ENCODE results near the gene SMARCC2. TPM values are rescaled to one million over a fixed set of nuclear protein-coding genes. Genes with fewer than 3 reads are reported as not detected.
A peak's percentile ranks its signal among the peaks of the same experiment; 100 is the strongest.

The SMARCC2 gene
- total RNA-seq (20.3 TPM), polyA plus RNA-seq (25.9 TPM)
- long read RNA-seq, donor 1 = 0 reads
- long read RNA-seq, donor 2 = 0 reads
- long read RNA-seq, donor 3, full-length matches to known transcripts = 1 of 20 reads
- long read RNA-seq, donor 3, partial matches to known transcripts = 19 of 20 reads
- long read RNA-seq, donor 3, other reads (novel, unspliced or antisense) = 0 of 20 reads
- long read RNA-seq, donor 4, full-length matches to known transcripts = 1 of 1 reads
- long read RNA-seq, donor 4, partial matches to known transcripts = 0 of 1 reads
- long read RNA-seq, donor 4, other reads (novel, unspliced or antisense) = 0 of 1 reads
- long read RNA-seq, donor 5, full-length matches to known transcripts = 2 of 30 reads
- long read RNA-seq, donor 5, partial matches to known transcripts = 28 of 30 reads
- long read RNA-seq, donor 5, other reads (novel, unspliced or antisense) = 0 of 30 reads
- long read RNA-seq, donor 6, full-length matches to known transcripts = 6 of 6 reads
- long read RNA-seq, donor 6, partial matches to known transcripts = 0 of 6 reads
- long read RNA-seq, donor 6, other reads (novel, unspliced or antisense) = 0 of 6 reads
- long read RNA-seq, donor 7, full-length matches to known transcripts = 5 of 10 reads
- long read RNA-seq, donor 7, partial matches to known transcripts = 5 of 10 reads
- long read RNA-seq, donor 7, other reads (novel, unspliced or antisense) = 0 of 10 reads
- long read RNA-seq, donor 8 = 0 reads
- long read RNA-seq, donor 9, full-length matches to known transcripts = 1 of 1 reads
- long read RNA-seq, donor 9, partial matches to known transcripts = 0 of 1 reads
- long read RNA-seq, donor 9, other reads (novel, unspliced or antisense) = 0 of 1 reads
- long read RNA-seq, donor 10, partial matches to known transcripts = 13 of 13 reads
- long read RNA-seq, donor 10, other reads (novel, unspliced or antisense) = 0 of 13 reads

DNA sequence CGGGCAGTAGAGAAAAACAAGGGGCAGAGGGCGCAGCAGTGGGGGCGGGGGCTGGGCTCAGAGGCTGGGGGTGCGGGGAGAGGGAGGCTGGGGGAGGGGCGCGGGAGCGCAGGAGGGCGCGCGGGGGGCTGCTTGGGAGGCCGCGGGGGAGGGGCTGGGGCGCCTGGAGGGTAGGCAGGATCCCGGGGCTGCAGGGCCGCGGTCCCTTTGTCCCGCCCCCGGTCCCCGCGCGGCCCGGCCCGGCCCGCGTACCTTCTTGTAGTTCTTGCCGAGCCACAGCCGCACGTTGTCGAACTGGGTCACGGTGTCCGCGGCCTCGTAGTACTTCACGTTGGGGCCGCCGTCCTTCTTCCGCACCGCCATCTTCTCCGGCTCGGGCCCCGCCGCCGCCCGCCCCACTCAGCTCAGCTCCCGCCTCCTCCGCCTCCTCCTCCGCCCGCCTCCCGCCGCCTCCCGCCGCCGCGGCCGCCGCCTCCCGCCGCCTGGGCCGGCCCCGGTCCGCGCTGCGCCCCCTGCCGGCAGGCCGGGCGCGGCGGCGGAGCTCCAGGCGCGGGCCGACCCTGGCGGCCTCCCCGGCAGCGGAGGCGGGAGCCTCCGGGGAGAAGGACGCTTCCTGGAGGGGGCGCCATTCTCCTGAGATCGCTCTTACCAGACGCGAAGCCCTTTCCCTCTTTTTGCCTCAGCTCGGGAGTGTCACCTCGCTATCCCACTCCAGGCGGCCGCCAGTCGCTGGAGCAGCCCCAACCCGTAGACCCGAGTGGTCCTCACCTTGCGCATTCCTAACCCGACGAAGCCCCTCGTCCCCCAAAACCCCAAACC is at the start of gene SMARCC2:
Gene SMARCC2, minus strand, starts transcription at position 385 of the 819 bp plus-strand sequence. Its CDS starts 22 bp downstream, at position 363.
- peak in 8 of 9 donors; percentile 68 to 90 (median 80) for DNase-seq (ENCODE audit: low read depth in 6 of 9, low spot score in 9 of 9)
- Histone ChIP-seq H3K9me3 (ENCODE audit: control insufficient read depth in 2 of 2, insufficient read depth in 1 of 2, low read length in 1 of 2) (no peaks in the 10 kb centered on the region), H3K27ac (ENCODE audit: low read depth in 1 of 2, low read length in 1 of 2) (peak within 1 kb of the TSS; percentile 94), H3K27me3 (ENCODE audit: control insufficient read depth in 2 of 2, insufficient read depth in 1 of 2, low read length in 1 of 2) (no peaks in the 10 kb centered on the region), H3K36me3 (ENCODE audit: control insufficient read depth in 2 of 2, insufficient read depth in 2 of 2, low read length in 1 of 2) (peaks cover 20 to 31% of the 10 kb centered on the region in 2 donors), H3K4me3 (ENCODE audit: low read length in 2 of 2) (peak within 1 kb of the TSS; percentile 93 to 95), H3K4me1 (ENCODE audit: control insufficient read depth in 2 of 2, insufficient read depth in 2 of 2, low read length in 2 of 2) (peaks cover 20 to 26% of the 10 kb centered on the region in 2 donors)
- under 1% methylated on average over 92 of the region's 93 CpGs for WGBS

DNA sequence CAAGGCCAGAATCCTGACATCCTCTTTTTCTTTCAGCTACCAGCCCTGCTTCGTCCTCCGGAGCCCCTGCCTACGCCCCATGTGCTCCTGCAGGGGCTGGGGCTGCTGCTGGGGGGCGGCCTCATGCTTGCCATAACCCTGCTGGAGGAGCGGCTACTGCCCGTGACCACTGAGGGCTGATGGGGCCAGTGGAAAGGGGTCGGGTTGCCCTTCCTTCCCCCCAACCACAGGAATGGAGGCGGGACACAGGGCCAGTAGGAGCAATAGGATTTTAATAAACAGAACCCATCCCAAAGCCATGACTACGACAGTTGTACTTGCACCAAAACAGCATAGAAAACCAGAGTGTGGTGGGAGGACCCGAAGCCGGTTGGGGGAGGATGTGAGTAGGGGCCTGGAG is 48.3 kb upstream of the SMARCC2 start:
- WGBS = 94% methylated on average over 11 of the region's 11 CpGs
- no peak overlapping the region for H3K4me3 ChIP-seq (ENCODE audit: low read length in 2 of 2)
- peaks cover 50 to 62% of the 10 kb centered on the region in 2 donors for H3K36me3 ChIP-seq (ENCODE audit: control insufficient read depth in 2 of 2, insufficient read depth in 2 of 2, low read length in 1 of 2)
- H3K27ac ChIP-seq (ENCODE audit: low read depth in 1 of 2, low read length in 1 of 2) = no peak overlapping the region
- H3K27me3 ChIP-seq (ENCODE audit: control insufficient read depth in 2 of 2, insufficient read depth in 1 of 2, low read length in 1 of 2) = no peaks in the 10 kb centered on the region
- DNase-seq (ENCODE audit: low read depth in 6 of 9, low spot score in 9 of 9) = no peak
- no peaks in the 10 kb centered on the region for H3K4me1 ChIP-seq (ENCODE audit: control insufficient read depth in 2 of 2, insufficient read depth in 2 of 2, low read length in 2 of 2)
- no peaks in the 10 kb centered on the region for H3K9me3 ChIP-seq (ENCODE audit: control insufficient read depth in 2 of 2, insufficient read depth in 1 of 2, low read length in 1 of 2)

GRCh38 chr12:56236985-56237384 is 47.7 kb upstream of the SMARCC2 start:
- Histone ChIP-seq H3K9me3 (ENCODE audit: control insufficient read depth in 2 of 2, insufficient read depth in 1 of 2, low read length in 1 of 2) (no peaks in the 10 kb centered on the region), H3K27me3 (ENCODE audit: control insufficient read depth in 2 of 2, insufficient read depth in 1 of 2, low read length in 1 of 2) (no peaks in the 10 kb centered on the region), H3K36me3 (ENCODE audit: control insufficient read depth in 2 of 2, insufficient read depth in 2 of 2, low read length in 1 of 2) (peaks cover 44 to 56% of the 10 kb centered on the region in 2 donors), H3K27ac (ENCODE audit: low read depth in 1 of 2, low read length in 1 of 2) (no peak overlapping the region), H3K4me1 (ENCODE audit: control insufficient read depth in 2 of 2, insufficient read depth in 2 of 2, low read length in 2 of 2) (no peaks in the 10 kb centered on the region), H3K4me3 (ENCODE audit: low read length in 2 of 2) (no peak overlapping the region)
- 90% methylated on average over 5 of the region's 5 CpGs for WGBS
- DNase-seq (ENCODE audit: low read depth in 6 of 9, low spot score in 9 of 9) = no peak

GRCh38 chr12:56236091-56236490 is 46.8 kb upstream of the SMARCC2 start:
- H3K36me3 ChIP-seq (ENCODE audit: control insufficient read depth in 2 of 2, insufficient read depth in 2 of 2, low read length in 1 of 2) = peaks cover 35 to 47% of the 10 kb centered on the region in 2 donors
- H3K27me3 ChIP-seq (ENCODE audit: control insufficient read depth in 2 of 2, insufficient read depth in 1 of 2, low read length in 1 of 2) = no peaks in the 10 kb centered on the region
- DNase-seq (ENCODE audit: low read depth in 6 of 9, low spot score in 9 of 9) = no peak
- no peaks in the 10 kb centered on the region for H3K9me3 ChIP-seq (ENCODE audit: control insufficient read depth in 2 of 2, insufficient read depth in 1 of 2, low read length in 1 of 2)
- no peak overlapping the region for H3K27ac ChIP-seq (ENCODE audit: low read depth in 1 of 2, low read length in 1 of 2)
- no peaks in the 10 kb centered on the region for H3K4me1 ChIP-seq (ENCODE audit: control insufficient read depth in 2 of 2, insufficient read depth in 2 of 2, low read length in 2 of 2)
- WGBS = 99% methylated on average over 6 of the region's 6 CpGs
- H3K4me3 ChIP-seq (ENCODE audit: low read length in 2 of 2) = no peak overlapping the region

DNA sequence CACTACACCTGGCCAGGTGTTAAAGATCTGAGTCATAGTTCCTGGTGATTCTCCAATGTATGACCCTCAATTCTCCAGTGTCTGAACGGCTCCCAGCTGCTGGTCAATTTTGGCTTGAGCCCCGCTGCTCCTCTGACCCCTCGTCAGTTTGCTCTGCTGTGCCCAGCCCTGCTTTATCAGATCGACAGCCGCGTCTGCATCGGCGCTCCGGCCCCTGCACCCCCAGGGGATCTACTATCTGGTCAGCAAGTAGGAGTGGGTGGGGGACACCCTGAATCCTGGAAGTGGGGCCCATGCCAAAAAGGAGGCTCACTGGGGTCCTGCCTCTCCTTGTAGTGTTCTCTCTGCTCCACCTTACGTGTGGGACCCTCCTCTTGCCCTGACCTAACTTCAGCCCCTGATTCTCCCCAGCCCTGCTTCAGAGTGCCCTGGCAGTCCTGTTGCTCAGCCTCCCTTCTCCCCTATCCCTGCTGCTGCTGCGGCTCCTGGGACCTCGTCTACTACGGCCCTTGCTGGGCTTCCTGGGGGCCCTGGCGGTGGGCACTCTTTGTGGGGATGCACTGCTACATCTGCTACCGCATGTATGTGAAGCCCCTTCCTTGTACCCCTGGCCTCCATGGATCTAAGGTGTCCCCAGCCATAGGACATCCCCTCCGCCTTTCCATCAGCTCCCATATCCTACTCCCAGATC is 45.6 kb upstream of the SMARCC2 start:
- Histone ChIP-seq H3K4me3 (ENCODE audit: low read length in 2 of 2) (no peak overlapping the region), H3K9me3 (ENCODE audit: control insufficient read depth in 2 of 2, insufficient read depth in 1 of 2, low read length in 1 of 2) (no peaks in the 10 kb centered on the region), H3K27ac (ENCODE audit: low read depth in 1 of 2, low read length in 1 of 2) (no peak overlapping the region), H3K4me1 (ENCODE audit: control insufficient read depth in 2 of 2, insufficient read depth in 2 of 2, low read length in 2 of 2) (no peaks in the 10 kb centered on the region), H3K36me3 (ENCODE audit: control insufficient read depth in 2 of 2, insufficient read depth in 2 of 2, low read length in 1 of 2) (peaks cover 23 to 35% of the 10 kb centered on the region in 2 donors), H3K27me3 (ENCODE audit: control insufficient read depth in 2 of 2, insufficient read depth in 1 of 2, low read length in 1 of 2) (no peaks in the 10 kb centered on the region)
- 97% methylated on average over 16 of the region's 16 CpGs for WGBS
- DNase-seq (ENCODE audit: low read depth in 6 of 9, low spot score in 9 of 9) = no peak

DNA sequence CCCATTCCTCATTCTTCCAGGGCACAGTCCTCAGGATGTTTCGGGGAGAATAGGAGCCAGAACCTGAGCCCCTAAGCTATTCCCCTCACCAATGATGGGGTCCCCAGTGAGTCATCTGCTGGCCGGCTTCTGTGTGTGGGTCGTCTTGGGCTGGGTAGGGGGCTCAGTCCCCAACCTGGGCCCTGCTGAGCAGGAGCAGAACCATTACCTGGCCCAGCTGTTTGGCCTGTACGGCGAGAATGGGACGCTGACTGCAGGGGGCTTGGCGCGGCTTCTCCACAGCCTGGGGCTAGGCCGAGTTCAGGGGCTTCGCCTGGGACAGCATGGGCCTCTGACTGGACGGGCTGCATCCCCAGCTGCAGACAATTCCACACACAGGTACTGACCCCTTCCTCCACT is 41.9 kb upstream of the SMARCC2 start:
- peaks cover 0 to 14% of the 10 kb centered on the region in 2 donors for H3K36me3 ChIP-seq (ENCODE audit: control insufficient read depth in 2 of 2, insufficient read depth in 2 of 2, low read length in 1 of 2)
- H3K9me3 ChIP-seq (ENCODE audit: control insufficient read depth in 2 of 2, insufficient read depth in 1 of 2, low read length in 1 of 2) = no peaks in the 10 kb centered on the region
- no peaks in the 10 kb centered on the region for H3K27me3 ChIP-seq (ENCODE audit: control insufficient read depth in 2 of 2, insufficient read depth in 1 of 2, low read length in 1 of 2)
- H3K4me1 ChIP-seq (ENCODE audit: control insufficient read depth in 2 of 2, insufficient read depth in 2 of 2, low read length in 2 of 2) = no peaks in the 10 kb centered on the region
- 96% methylated on average over 11 of the region's 11 CpGs for WGBS
- H3K4me3 ChIP-seq (ENCODE audit: low read length in 2 of 2) = no peak overlapping the region
- no peak overlapping the region for H3K27ac ChIP-seq (ENCODE audit: low read depth in 1 of 2, low read length in 1 of 2)
- no peak for DNase-seq (ENCODE audit: low read depth in 6 of 9, low spot score in 9 of 9)

GRCh38 chr12:56230432-56231183 is 41.3 kb upstream of the SMARCC2 start:
- Histone ChIP-seq H3K27ac (ENCODE audit: low read depth in 1 of 2, low read length in 1 of 2) (no peak overlapping the region), H3K4me3 (ENCODE audit: low read length in 2 of 2) (no peak overlapping the region), H3K36me3 (ENCODE audit: control insufficient read depth in 2 of 2, insufficient read depth in 2 of 2, low read length in 1 of 2) (peaks cover 0 to 10% of the 10 kb centered on the region in 2 donors), H3K4me1 (ENCODE audit: control insufficient read depth in 2 of 2, insufficient read depth in 2 of 2, low read length in 2 of 2) (no peaks in the 10 kb centered on the region), H3K9me3 (ENCODE audit: control insufficient read depth in 2 of 2, insufficient read depth in 1 of 2, low read length in 1 of 2) (no peaks in the 10 kb centered on the region), H3K27me3 (ENCODE audit: control insufficient read depth in 2 of 2, insufficient read depth in 1 of 2, low read length in 1 of 2) (no peaks in the 10 kb centered on the region)
- no peak for DNase-seq (ENCODE audit: low read depth in 6 of 9, low spot score in 9 of 9)
- 94% methylated on average over 8 of the region's 8 CpGs for WGBS
